GM21529 (cell line): ENCODE data around the gene SLC25A20.
"Not testable (repeated sequence)": the region's sequence is repeated elsewhere in the genome, so short reads cannot be mapped to it uniquely, and the experiment has no call there.

Experiments
- ATAC-seq: cut with Tn5 transposase; IDR thresholded peaks from one replicate; pipeline ENCODE4 v1.9.1; 2021; ENCODE audit not compliant: unreplicated experiment

The SLC25A20 gene, protein sequence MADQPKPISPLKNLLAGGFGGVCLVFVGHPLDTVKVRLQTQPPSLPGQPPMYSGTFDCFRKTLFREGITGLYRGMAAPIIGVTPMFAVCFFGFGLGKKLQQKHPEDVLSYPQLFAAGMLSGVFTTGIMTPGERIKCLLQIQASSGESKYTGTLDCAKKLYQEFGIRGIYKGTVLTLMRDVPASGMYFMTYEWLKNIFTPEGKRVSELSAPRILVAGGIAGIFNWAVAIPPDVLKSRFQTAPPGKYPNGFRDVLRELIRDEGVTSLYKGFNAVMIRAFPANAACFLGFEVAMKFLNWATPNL

DNA sequence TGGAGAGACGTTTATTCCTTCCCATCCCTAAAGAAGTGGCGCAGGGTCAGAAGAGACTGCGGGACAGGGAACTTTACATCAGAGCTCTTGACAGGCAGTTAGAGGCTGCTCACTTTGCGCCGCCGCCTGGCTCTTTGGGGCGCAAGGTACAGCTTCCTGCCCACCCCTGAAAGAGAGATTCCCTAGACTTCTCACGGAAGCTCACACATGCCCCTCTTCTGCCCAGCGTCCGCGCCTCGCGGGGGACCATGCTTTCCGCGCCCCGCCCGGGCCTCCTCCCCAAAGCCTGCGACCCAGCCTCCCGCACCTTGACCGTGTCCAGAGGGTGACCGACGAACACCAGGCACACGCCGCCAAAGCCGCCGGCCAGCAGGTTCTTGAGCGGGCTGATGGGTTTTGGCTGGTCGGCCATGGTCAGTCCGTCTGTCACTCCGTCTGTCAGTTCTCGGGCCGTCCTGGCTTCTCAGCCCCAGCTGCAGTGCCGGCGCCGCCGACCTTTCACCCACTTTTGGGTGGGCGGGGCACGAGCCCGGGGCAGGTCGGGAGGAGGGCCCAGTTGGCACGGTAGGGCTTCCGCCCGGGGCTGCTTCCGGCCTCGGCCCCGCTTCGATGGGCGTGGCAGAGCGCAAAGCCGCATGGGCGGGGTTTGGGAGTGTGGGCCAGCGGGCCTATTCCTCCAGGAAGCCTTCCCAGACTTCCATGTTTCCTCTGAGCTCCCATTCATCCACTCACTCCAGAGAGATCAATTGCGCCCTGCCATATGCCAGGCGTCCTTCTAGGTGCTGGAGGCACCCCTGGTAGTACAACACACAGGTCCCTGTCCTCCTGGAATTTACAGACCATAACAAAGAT lies at the start of gene SLC25A20:
Gene SLC25A20, minus strand, starts transcription at position 500 of the 852 bp plus-strand sequence. Its CDS starts 88 bp downstream, at position 412.
- ATAC-seq, result peak; percentile 88

GRCh38 chr3:48945891-48946549 lies 47.3 kb upstream of the SLC25A20 start:
- ATAC-seq, result no peak

DNA sequence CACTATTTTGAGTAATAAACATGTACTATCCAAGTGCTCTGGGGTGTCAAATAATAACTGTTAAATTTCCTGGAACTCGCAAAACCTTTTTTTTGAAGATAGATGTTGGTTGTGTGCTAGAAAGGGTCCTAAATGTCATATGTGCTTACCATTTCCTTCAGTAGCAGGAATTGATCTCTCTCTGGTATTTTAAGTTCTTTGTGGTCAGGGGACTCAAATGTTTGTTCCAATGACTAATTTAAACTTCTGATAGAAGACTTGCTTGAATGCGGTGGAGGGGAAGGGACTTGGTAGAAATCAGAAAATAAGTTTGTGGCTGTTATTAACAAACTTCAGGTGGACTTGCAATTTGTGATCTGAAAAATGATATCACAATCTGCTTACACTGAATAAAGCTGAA lies 46.8 kb upstream of the SLC25A20 start:
- ATAC-seq, result no peak

- no peak for ATAC-seq
Observed at GRCh38 chr3:48938689-48939088, 40.0 kb upstream of the SLC25A20 start.

GRCh38 chr3:48938156-48938555 lies 39.5 kb upstream of the SLC25A20 start:
- no peak for ATAC-seq

GRCh38 chr3:48935530-48935929 lies 36.8 kb upstream of the SLC25A20 start:
- no peak for ATAC-seq

DNA sequence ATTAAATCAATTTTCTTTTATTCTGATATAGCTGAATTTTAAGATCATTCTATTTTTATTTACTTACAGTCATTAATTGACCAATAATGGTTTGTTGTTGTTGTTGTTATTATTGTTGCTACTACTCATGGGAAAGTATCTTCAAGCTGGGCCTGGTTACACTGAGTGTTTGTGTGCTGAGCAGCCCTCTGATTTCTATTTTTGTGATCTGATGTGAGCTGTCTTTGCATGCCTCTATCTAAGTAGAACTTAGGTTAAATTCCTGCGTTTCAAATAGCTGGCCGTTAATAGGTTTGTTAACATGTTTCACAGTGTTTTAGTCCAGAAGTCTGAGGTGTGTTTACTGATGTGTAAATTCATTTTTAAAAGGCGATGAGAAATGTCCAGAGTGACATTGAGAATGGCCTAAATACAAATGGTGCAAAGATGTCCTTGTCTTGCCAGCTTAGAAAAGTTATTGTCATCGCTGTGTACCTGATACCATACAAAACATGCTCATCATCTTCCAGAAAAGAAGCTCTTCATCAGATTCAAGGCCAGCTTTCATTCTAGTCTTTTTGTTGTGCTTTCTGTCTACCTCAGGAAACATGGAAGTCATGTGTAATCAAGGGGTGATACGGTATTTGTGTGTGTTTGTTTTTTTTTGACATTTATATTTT lies 35.8 kb upstream of the SLC25A20 start:
- ATAC-seq, result no peak

- ATAC-seq, result no peak
Observed at GRCh38 chr3:48931944-48932580, 33.4 kb upstream of the SLC25A20 start.

DNA sequence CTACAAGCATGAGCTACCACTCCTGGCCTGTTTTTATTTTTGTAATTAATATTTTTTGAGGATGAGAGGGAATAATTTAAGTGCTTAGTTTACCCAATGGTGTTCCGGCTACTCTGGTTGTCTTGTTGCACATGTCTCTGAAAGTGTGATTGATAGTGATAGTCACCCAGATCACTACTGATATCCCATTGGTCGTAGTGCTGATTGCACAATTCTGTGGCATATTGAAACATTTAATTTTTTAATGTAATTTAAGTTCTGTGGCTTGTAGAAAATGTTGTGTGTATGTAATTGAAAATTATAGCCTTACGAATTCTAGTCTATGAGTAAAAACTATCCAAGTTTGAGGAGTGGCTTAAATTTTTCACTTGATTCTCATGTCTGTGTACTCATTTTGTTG lies 31.9 kb upstream of the SLC25A20 start:
- ATAC-seq, result no peak

- ATAC-seq, result no peak
Observed at GRCh38 chr3:48929358-48930035, 30.8 kb upstream of the SLC25A20 start.

DNA sequence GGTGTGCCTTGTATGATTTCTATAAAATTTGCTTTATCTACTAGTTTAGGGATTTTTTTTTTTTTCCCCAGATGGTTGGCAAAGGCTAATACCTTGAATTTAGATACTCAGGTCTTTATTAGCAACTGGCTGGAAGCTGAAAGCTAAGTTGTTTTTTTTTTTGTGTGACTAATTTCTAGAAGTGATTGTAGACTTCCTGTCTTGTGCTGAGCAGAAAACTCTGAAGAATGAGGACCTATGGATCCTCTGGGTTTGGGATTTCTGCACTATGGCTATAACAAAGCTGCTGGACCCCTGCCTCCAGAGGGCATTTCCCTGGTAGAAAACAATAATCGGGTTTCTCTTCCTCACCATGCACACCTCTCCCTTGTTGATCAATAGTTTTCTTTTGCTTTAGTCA lies 30.0 kb upstream of the SLC25A20 start:
- no peak for ATAC-seq

- ATAC-seq, result no peak
Observed at GRCh38 chr3:48927928-48928327, 29.2 kb upstream of the SLC25A20 start.

- no peak for ATAC-seq
Observed at GRCh38 chr3:48926425-48927392, 28.0 kb upstream of the SLC25A20 start.

DNA sequence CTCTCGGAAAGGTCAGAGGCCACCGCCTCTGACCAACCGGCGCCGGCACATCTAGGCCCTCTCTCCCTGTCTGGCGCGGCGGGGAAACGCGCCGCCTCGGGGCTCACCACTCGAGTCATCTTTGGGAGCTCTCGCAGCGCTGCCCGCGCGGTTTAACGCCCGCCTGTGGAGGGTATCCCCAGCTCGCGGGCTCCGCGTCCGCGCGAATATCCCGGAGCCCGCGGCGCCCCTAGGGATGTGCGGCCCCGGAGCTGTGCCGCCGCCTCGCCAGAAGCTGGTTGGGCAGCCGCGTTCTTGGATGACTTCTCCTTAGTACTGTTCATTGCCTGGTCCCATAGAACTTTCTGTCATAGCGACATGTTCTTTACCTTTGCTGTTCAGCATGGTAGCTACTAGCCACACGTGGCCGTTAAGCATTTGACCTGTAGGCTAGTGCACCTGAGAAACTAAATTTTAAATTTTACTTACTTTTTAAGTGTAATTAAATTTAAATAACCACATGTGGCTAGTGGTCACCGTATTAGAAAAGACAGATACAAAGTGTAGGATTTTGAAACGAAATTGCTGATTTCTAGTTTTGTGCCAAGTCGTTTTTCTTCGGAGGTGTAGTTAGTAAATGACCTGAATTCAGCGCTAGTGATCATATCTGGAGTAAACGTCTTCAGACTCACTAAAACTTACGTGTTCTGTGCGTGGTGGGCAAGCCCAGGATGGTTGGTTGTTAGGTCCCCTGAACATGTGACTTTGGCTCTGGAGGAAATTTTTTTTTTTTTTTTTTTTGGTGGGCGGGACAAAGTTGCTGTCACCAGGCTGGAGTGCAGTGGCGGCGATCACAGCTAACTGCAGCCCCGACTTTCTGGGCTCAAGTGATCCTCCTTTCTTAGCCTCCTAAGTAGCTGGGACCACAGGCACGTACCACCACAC lies 20.8 kb upstream of the SLC25A20 start:
- ATAC-seq, result no peak

DNA sequence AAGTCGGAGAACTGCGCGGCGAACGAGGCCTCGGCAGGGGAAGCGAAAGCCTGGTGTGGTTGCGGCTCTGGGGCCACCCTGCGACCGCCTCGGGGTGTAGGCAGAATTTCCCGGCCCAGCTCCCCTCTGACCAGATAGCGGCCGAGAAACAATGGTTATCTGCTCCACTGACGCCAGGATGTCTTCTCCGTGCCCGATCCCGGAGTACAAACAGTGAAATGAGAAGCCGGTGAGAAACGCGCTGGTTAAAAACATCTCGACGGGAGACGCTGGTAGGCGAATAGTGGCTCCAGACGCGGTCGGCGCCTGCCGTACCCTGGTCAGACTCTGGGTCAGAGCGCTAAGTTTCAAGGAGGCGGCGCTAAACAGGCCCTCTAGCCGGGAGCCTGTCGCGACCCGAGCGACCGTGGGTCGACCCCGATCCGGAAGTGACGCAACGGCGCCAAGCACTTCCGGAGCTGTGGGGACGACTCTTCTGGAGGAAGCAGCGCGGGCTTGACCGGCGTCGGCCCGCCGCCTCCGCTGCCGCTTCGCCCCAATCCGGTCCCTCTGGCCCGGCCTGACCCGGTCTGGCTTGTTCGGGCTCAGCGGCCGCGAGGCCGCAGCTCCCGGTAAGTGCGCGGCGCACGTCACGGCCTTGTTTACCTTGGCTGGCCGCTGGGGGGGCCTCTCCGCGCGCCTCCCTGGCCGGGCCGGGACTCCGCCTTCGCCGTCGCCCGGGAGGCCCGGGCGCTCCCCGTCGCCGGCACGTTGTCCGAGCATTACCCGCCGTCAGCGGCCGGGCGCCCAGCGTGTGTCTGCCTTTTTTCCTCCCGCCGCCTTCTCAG lies 19.9 kb upstream of the SLC25A20 start, which contains the start of gene ARIH2:
Gene ARIH2, plus strand, starts transcription at position 455 of the 827 bp plus-strand sequence. CDS start 8,717 bp downstream, outside the sequence.
- peak; percentile 79 for ATAC-seq

GRCh38 chr3:48915296-48915695 lies 16.6 kb upstream of the SLC25A20 start:
- ATAC-seq, result no peak

DNA sequence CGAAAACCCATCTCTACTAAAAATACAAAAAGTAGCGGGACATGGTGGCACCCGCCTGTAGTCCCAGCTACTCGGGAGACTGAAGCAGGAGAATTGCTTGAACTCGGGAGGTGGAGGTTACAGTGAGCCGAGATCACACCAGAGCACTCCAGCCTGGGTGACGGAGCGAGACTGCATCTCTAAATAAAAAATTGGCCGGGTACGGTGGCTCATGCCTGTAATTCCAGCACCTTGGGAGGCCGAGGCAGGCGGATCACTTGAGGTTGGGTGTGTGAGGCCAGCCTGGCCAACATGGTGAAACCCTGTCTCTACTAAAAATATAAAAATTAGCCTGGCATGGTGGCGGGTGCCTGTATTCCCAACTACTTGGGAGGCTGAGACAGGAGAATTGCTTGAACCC lies 8.3 kb upstream of the SLC25A20 start:
- ATAC-seq, result not testable (repeated sequence)
